ENCODE results near the gene PLCB4. TPM values are rescaled to one million over a fixed set of nuclear protein-coding genes. Genes with fewer than 3 reads are reported as not detected.

PLCB4 gene
- total RNA-seq, 1 donor from 2014 or later = 30.5 TPM

GRCh38 chr20:9186396-9186795 lies 117.5 kb downstream of the PLCB4 start:
- DNase-seq = no peak
- no peak for TF ChIP-seq CTCF (IDR thresholded peaks at IDR 0.05; ENCODE audit: borderline replicate concordance)
- Histone ChIP-seq H3K4me1 (peaks cover 21% of the 10 kb centered on the region), H3K27ac (replicated peaks) (no peak overlapping the region), H3K4me3 (no peak overlapping the region), H3K36me3 (no peaks in the 10 kb centered on the region), H3K9me3 (replicated peaks) (no peaks in the 10 kb centered on the region), H3K27me3 (ENCODE audit: low read depth) (no peaks in the 10 kb centered on the region)
- intact Hi-C loops (cut with micrococcal nuclease) = no loop called here

GRCh38 chr20:9195031-9195430 lies 126.1 kb downstream of the PLCB4 start:
- Histone ChIP-seq H3K27ac (replicated peaks) (no peak overlapping the region), H3K4me1 (peaks cover 25% of the 10 kb centered on the region), H3K36me3 (no peaks in the 10 kb centered on the region), H3K4me3 (no peak overlapping the region), H3K27me3 (ENCODE audit: low read depth) (no peaks in the 10 kb centered on the region), H3K9me3 (replicated peaks) (no peaks in the 10 kb centered on the region)
- no peak for DNase-seq
- intact Hi-C loops (cut with micrococcal nuclease) = no loop called here
- no peak for TF ChIP-seq CTCF (IDR thresholded peaks at IDR 0.05; ENCODE audit: borderline replicate concordance)

GRCh38 chr20:9196110-9196509 lies 127.2 kb downstream of the PLCB4 start:
- intact Hi-C loops (cut with micrococcal nuclease) = no loop called here
- TF ChIP-seq CTCF (IDR thresholded peaks at IDR 0.05; ENCODE audit: borderline replicate concordance) = no peak
- Histone ChIP-seq H3K9me3 (replicated peaks) (no peaks in the 10 kb centered on the region), H3K27me3 (ENCODE audit: low read depth) (no peaks in the 10 kb centered on the region), H3K4me3 (no peak overlapping the region), H3K36me3 (no peaks in the 10 kb centered on the region), H3K27ac (replicated peaks) (no peak overlapping the region), H3K4me1 (peaks cover 34% of the 10 kb centered on the region)
- no peak for DNase-seq

GRCh38 chr20:9198460-9198859 lies 129.6 kb downstream of the PLCB4 start:
- no peak for DNase-seq
- no peaks in the 10 kb centered on the region for H3K36me3 ChIP-seq
- H3K4me1 ChIP-seq = peaks cover 51% of the 10 kb centered on the region
- H3K27me3 ChIP-seq (ENCODE audit: low read depth) = no peaks in the 10 kb centered on the region
- intact Hi-C loops (cut with micrococcal nuclease) = no loop called here
- no peak overlapping the region for H3K27ac ChIP-seq (replicated peaks)
- TF ChIP-seq CTCF (IDR thresholded peaks at IDR 0.05; ENCODE audit: borderline replicate concordance) = no peak
- no peak overlapping the region for H3K4me3 ChIP-seq
- no peaks in the 10 kb centered on the region for H3K9me3 ChIP-seq (replicated peaks)

- H3K27ac ChIP-seq (replicated peaks) = no peak overlapping the region
- peaks cover 54% of the 10 kb centered on the region for H3K4me1 ChIP-seq
- no peaks in the 10 kb centered on the region for H3K27me3 ChIP-seq (ENCODE audit: low read depth)
- H3K36me3 ChIP-seq = no peaks in the 10 kb centered on the region
- DNase-seq = no peak
- intact Hi-C loops (cut with micrococcal nuclease) = no loop called here
- H3K9me3 ChIP-seq (replicated peaks) = no peaks in the 10 kb centered on the region
- TF ChIP-seq CTCF (IDR thresholded peaks at IDR 0.05; ENCODE audit: borderline replicate concordance) = no peak
- no peak overlapping the region for H3K4me3 ChIP-seq
These were observed 131.3 kb downstream of the PLCB4 start for GRCh38 chr20:9200196-9200595.

GRCh38 chr20:9200620-9201019 lies 131.7 kb downstream of the PLCB4 start:
- DNase-seq = no peak
- Histone ChIP-seq H3K9me3 (replicated peaks) (no peaks in the 10 kb centered on the region), H3K4me1 (peaks cover 55% of the 10 kb centered on the region), H3K36me3 (no peaks in the 10 kb centered on the region), H3K4me3 (no peak overlapping the region), H3K27me3 (ENCODE audit: low read depth) (no peaks in the 10 kb centered on the region), H3K27ac (replicated peaks) (no peak overlapping the region)
- intact Hi-C loops (cut with micrococcal nuclease) = no loop called here
- no peak for TF ChIP-seq CTCF (IDR thresholded peaks at IDR 0.05; ENCODE audit: borderline replicate concordance)

Measured in left ventricle myocardium inferior (tissue), 1 donor.